NCI-H1930 (cell line): Measurements from ENCODE around the gene ZNF322.

Experiments
- DNase-seq, 2 experiments: peaks; one replicate each; lab custom pipeline; 2025; lab: John Stamatoyannopoulos, UW

The ZNF322 gene

DNA sequence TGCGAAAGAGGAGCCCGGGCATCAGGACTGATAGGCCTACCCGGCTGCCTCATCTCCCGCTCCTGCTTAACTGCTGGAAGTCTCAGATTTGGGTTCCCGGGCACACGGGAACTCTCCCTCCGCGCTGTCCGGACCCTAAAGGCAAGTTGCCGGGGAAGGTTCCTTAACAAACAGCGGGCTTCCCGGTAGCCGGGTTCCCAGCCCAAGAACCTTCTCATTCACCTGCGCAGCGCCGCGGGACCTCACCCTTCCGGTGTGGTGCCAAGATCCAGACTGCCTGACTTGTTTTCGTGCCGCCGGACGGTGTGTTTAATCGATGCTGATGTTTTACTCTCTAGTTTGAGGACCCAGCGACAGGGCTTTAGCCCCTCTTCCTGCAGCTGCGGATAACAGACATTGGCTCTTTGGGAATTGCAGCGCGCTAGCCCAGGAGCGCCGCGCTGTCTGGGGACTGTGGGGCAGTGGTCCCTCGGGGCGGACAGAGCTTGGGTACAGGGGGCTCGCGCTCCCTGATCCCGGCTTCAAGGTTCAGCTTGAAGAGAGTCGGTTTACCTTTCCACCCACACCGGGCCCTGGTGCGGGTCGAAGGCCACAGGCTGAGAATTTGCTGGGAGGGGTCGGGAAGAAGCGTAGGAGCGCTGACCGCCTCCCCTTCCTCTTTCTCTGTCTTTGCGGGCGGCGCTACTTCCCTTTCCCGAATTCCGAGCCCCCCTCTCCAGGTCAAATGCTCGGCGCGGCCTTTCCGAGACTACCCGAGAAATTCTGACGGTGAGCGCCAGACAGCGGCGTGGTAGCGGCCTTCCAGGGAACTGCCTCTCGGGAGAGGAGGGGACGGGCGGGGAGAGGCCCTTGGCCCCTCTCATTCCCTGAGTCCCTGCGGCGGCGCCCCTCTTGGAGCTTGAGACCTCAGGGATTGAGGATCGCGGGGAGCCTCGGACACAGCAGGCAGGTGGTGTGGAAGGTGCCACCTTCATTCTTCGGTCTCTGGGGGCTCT lies 45.6 kb downstream of the ZNF322 start:
- no peak for DNase-seq

DNA sequence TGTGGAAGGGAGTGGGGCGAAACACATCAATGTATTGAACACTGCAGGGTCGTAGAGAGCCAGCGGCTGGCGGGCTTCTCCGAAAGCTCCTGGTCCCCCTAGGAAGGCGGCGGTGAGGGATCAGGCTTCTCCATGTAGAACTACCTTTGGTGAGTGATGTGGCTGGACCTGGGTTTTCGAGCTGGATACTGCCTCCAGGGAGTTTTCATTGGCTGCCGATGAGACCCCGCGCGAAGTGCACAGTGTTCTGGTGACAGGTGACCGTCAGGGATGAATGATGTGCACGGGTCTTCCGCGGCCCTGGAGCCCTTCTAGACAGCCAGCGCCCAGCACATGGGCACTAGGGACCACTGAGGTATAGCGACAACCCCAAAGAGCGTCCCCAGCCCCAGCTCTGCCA lies 46.3 kb downstream of the ZNF322 start:
- DNase-seq: no peak

DNA sequence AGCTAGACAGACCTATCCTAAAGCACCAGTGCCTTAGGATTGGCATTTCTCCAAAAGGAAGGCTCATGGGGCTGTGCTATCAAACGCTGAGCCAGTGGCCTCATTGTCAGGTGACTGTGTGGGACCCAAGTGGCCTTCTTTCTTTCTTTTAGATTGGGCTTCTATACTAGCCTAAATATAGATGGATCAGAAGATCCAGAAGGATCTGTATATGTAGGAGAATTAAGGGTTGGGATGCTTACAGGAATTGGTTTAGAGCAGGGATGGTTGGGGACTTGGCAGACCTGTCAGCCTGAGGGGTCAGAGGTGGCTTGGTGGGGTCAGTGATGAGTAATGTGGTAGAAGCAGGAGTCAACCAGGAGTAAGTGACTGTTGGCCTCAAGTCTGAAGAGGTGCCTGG lies 47.9 kb downstream of the ZNF322 start:
- DNase-seq: no peak

DNA sequence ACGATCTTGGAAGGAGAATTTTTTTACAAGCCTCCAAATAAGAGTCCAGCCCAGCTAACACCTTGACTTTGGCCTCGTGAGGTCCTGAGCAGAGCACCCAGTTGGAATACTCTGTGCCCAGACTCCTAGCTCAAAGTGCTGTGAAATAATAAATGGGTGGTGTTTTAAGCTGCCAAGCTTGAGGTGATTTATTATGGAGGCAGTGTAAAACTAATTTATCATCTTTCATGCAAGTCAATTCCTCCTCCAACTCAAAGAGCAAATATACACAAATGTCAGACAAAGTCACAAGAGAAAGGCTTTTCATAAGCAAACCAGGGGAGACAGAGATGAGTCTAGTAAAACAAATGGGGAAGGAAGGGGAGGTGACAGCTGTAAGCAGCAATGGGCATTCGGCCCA lies 50.1 kb downstream of the ZNF322 start:
- DNase-seq: no peak

DNA sequence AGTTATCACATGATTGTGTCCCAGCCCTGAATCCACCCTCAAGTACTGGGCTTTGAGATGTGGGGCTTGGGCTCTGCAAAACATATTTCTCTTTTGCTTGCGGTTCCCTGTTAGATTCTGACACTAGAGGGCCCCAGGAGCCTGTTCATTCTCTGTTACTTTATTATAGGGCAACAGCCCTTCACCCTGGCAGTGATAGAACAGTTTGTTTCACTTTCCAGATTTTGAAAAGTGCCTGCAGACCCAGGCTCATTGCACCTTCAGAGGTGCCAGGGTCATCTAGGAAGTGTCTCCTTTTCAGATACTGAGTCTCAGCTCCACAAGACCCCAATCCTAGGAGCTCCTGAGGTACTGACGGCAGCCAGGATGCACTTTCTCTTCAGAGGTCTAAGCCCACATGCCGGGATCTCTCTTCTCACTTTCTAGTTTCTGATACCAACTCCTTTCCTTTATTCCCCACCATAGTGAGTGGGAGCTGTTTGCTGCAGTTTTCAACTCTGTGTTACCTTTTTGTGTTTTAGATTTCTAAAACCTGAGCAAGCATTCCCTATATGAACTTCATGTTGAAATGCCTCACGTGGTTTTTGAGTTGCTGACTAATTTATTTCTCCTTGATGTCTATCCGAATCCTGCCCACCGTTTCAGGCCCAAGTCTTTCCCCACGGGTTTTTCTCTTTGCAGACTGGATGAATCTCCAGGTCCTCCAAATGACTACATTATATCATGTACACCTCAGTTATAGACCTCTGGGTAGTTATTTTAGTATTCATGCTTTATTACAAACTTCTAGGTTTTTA lies 51.9 kb downstream of the ZNF322 start:
- peak; percentile 46 to 70 for DNase-seq

DNA sequence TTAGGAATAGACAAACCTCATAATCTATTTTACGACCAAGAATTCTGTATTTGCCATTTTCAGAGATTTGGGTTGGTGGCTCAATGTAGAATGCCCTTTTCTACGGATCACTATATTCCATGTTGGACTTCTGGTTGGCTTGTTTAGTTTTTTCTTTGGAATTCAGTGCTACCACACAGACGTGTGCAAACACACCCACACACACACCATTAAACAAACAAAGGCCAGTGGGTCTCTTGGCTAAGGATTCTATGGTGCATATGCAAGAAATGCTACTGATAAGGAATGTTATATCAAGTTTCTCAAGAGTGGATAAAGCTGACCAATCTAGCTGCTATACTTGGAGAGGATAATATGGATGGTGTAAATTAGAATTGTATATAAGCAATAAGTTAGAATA lies 54.7 kb downstream of the ZNF322 start:
- DNase-seq: no peak

DNA sequence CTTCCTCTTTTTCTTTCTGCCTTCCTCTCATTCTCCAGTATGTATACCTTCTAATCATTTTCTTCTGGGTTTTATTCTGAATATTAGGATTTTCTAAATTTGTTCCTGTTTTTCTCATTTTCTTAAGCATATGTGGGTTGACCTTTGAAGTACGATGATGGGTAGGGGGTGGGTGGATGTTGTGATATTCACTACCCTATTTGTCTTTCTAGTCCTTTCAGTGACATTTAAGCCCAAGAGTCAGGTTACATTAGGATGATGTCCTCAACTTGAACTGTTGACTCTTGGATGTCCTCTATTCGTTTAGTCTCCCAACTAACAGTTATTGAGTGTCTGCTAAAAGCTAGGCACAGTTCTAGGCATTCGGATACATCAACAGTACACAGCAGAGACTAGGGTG lies 55.5 kb downstream of the ZNF322 start:
- no peak for DNase-seq

DNA sequence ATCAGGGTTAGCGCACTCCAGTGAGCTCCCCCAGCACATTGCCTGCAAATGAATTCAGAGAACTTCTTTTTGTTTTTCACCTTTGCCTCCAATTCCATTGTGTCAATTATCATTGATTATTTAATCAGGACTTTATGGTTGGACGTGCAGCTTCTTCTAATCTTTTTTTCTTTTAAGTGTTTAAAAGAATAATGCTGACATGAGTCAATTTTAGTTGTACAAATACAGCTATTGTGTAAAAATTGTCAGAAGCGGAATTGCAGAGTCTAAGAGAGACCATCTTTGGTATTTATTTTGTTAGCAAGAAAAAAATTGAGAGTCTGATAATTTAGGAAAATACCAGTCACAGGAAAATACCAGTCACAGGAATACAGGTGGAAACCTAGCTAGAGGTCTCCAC lies 57.3 kb downstream of the ZNF322 start:
- DNase-seq: no peak

DNA sequence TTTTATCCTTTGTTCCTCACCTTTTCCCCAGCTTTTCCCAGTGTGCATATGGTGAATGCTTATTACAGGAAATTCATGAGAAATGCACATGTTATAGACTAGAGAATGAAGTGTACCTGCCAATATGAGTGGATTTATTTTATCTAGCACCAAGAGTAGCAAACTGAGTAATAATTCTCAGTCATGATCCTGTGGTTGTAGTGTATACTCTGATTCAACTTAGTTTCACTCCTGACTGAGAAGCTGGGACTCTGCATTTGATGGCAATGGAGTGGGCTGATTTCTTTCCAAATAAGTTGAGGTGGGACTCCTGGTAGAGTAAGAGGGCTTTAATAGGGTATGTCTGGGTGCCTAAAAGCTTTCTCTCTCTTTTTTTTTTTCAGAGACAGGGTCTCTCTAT lies 58.8 kb downstream of the ZNF322 start:
- no peak for DNase-seq

DNA sequence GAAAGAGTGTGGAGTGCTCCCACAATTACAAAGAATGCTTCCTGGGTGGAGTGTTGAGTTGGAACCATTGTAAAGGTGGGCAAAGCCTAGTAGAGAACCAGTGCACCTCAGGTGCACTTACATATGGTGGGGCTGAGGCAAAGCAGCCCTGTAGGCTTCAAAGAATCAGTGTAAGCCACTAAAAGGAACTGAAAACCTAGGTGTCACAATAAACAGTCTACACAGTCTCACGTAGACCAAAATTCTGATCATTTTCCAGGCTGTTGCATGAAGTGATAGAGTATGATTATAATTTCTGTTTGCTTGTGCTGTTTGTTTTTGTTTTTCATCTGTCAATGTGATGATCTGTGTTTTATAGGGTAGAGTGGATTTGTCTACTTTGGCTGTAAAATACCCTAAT lies 60.0 kb downstream of the ZNF322 start:
- DNase-seq: no peak

DNA sequence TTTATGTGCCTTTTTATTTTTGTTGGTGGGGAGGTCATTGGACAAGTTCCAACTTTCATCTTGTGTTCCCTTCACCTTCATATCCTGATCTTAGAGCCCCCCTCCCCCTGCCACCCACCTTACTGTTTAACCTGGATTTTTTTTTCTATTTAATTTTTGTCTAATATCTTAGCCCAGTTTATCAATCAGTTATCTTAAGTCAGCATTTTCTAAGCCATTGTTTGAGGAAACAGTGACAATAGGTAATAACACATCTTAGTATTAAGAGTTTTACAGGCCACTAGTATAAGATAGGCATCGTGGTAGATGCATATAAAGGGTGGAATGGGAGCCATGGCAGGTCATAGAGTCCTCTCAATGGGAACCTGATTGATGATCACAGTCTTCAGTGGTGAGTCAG lies 60.4 kb downstream of the ZNF322 start:
- DNase-seq: no peak

DNA sequence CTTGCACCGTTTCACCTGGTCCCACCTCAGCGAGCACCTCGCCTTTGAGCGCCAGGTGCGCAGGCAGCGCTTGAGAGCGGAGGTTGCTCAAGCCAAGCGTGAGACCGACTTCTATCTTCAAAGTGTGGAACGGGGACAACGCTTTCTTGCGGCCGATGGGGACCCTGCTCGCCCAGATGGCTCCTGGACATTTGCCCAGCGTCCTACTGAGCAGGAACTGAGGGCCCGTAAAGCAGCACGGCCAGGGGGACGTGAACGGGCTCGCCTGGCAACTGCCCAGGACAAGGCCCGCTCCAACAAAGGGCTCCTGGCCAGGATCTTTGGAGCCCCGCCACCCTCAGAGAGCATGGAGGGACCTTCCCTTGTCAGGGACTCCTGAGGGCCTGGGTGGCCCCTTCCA lies 61.3 kb downstream of the ZNF322 start:
- DNase-seq: no peak

DNA sequence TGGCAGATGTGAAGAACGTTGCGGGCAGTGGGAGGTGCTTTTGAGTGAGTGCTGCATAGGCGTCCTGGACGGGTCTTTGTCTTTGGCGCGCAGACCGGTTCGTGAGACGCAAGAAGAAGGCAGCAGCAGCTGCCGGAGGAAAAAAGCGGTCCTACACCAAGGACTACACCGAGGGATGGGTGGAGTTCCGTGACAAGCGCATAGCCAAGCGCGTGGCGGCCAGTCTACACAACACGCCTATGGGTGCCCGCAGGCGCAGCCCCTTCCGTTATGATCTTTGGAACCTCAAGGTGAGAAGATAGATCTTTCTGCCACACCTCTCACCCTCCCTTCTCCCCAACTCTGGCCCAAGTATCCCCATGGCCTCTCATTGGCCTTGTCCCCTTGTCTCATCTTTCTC lies 61.7 kb downstream of the ZNF322 start:
- no peak for DNase-seq

DNA sequence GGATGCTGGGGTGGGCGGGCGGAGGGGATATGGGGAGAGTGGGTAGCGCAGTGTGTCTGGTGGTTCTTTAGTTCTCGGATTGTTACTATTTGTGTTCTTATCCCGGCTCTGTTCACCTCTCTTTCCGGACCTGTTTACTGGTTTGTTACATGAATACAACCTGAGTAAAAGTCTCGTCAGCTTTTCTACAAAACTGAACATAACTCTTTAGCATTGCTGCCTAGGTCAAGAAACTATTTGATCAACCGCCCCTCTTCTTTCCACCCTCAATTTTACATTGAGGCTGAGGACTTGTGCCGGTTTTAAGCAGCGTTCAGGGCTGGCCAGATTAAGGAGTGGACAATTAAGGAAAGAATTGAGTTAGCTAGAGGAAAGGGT lies 62.2 kb downstream of the ZNF322 start:
- no peak for DNase-seq

DNA sequence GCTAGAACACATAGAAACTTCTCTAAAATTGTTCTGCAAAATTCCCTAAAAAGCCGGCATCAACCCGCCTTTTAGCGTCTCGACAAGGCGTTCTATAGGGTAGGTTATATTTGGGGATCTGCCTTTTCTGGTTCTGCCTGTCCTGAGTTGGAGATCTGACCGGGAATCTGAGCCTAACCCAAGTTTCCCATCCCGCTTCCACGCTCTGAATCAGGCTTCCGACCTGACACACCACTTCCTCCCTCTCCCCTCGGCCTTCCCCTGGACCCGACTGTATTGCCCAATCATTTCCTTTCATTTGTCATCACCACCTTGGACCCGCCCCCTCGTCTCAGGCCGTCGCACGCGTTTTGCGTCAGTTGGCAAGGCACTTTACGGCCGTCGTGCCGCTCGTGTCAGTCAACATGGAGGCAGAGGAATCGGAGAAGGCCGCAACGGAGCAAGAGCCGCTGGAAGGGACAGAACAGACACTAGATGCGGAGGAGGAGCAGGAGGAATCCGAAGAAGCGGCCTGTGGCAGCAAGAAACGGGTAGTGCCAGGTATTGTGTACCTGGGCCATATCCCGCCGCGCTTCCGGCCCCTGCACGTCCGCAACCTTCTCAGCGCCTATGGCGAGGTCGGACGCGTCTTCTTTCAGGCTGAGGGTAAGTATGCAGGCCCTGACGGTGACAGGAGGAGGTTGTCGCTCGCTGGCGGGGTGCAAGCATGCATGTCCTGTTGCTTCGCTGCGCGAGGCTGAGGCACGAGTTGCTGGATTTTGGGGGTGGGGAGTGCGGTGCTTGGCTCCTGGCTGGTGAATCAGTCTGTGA lies 62.8 kb downstream of the ZNF322 start, which contains the start of gene ABT1:
TSS of gene ABT1 (plus strand) at position 375 of the 810 bp plus-strand sequence. CDS start at position 405, 30 bp downstream.
- DNase-seq: peak; percentile 95 to 96

DNA sequence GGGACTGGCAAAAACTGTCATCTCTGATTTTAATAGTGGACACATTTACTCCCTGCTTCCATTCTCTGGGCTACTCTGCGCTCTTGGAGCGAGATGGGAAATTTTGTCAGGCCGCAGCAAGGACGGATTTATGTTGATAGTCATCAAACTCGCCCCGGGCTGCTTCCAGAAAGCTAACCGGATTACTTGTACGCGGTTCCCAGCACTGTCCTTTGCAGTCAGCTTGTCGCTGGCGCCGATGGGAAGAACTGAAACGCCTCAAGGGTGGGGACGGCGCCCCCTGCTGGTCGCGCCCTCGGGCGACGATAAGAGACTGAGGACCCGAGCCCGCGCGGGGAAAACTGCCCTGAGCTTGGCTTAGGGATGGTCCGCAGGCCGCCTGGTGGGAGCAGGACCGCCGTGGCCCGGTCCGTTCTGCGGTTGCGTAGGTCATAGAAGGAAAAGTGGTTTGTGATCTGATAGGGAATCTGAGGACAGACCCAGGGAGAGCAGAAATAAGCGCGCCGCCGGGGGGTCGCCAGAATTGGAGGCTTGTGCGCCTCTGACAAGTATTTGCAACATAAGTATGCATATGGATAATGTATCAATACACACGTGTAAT lies 63.8 kb downstream of the ZNF322 start:
- peak; percentile 85 to 92 for DNase-seq

DNA sequence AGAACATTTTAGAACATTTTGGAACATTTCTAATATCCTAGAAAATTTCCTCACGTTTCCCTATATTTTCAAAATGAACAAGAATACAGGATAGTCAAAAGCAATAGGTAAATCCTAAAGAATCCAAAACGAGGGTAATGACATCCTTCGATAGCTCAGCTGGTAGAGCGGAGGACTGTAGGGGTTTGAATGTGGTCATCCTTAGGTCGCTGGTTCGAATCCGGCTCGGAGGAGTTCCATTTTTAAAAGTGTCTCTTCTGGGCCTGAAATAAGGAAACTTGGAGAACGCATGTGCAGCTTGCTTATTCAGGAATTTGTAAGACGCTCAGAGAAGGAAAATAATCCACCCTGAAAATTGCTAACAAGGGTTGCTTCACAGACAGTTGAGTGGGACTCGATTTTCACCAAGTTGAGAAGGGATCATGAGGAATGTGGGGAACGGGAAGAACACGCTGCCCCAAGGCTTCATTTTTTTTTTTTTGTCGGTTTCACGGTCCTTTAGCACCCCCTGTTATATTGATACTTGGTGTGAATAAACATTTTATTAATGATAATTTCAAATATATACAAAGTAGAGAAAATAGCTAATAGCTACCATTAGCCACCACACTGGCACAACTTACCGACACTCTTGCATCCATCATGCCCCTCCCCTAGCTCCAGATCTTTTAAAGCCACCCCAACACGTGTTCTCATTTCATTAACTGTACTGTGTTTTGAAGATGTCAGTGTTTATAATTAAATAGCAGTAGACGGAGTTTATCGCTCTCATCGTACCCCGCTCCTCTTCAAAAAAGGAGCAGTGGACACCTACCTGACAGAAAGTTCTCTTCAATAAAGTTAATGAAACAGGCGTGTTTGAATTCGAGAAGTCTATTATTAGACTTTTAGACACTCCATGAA lies 64.6 kb downstream of the ZNF322 start:
- DNase-seq: peak; percentile 8 to 36

DNA sequence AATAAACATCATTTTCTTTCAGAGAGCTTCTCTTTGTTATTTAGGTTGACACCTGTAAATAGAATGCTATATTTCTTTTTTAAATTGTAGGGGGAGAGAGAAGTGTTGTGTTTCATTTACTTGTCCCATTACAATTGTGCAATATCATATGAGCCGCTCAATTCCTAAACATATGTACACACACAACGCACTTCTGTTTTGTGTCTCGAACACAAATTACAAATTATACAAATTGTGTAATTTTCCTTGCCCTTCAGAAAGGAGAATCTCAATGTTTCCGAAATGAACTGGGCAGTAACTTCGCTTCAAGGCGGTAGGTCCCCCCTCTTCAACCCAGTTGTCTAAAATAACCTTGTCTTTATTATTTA lies 65.4 kb downstream of the ZNF322 start:
- no peak for DNase-seq

DNA sequence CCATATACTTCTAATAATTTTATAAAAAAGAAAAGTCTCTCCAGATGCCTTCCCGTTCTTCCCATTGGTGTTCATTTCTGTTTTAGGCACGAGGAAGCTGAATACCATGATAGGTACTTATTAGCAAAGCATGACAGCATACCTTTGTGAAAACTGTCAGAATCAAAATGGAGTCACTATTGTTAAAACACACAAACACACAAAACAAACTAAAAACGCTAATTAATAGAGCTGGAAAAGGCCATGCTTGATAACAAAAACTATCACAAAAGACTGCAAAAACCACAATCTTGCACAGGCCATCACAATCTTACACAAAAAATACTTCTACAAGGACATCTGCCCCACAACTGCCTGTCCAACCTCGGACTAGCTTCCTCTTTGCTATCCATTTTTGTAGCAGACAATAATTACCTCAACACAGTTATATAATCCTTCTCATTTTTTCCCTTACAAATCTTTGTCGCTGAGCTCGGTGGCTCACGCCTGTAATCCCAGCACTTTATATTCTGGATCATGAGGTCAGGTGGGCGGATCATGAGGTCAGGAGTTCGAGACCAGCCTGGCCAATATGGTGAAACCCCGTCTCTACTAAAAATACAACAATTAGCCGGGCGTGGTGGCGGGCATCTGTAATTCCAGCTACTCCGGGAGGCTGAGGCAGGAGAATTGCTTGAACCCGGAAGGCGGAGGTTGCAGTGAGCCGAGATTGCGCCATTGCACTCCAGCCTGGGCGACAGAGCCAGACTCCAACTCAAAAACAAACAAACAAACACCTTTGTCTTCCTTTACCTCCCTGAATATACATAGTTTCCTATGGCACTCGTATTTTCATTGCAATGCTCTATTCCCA lies 66.0 kb downstream of the ZNF322 start:
- DNase-seq: no peak

DNA sequence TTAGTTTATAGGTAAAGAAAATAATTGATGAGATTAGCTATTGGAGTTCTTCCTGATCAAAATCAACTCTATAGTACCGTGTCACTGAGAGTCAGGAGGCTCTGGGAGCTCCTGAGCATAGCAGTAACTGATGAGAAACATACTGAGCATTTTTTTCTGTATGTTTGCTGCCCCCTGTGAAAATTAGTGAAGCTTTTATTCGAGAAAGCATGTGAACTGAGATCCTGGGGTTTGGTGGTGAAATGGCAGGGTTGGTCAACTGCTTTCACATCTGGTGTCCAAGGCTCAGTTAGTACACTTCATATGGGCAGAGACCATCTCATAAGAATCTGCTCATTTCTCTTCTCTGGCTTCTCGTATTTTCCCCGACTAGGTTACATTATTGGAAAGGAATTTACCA lies 66.9 kb downstream of the ZNF322 start:
- DNase-seq: no peak
